Tibial nerve (tissue), 4 donors: Measurements from ENCODE around the gene ADSS1. TPM values are rescaled to one million over a fixed set of nuclear protein-coding genes. Genes with fewer than 3 reads are reported as not detected.
A peak's percentile ranks its signal among the peaks of the same experiment; 100 is the strongest.

Source experiments
- DNase-seq, 2 donors: peaks; one replicate each; pipeline ENCODE4 v3.0.0-alpha.2; 2019; ENCODE audit warnings: low spot score in 2 of 2
- H3K27ac ChIP-seq, 4 donors: fragments of 200-600 bp; sonication (generic) in 3 of 4; one replicate each; pipeline ENCODE4 v1.5.1; 2017 to 2019; ENCODE audit warnings: mild to moderate bottlenecking in 1 of 4
- H3K27me3 ChIP-seq, 2 donors: fragments of 200-600 bp; sonication (generic) in 1 of 2; one replicate each; pipeline versions ENCODE4 v1.5.1 to v1.6.0; 2017 to 2019
- H3K36me3 ChIP-seq, 3 donors: fragments of 200-600 bp; sonication (generic); one replicate each; pipeline ENCODE4 v1.5.1; 2018 to 2019
- H3K4me1 ChIP-seq, 4 donors: fragments of 200-600 bp; sonication (generic) in 3 of 4; one replicate each; pipeline ENCODE4 v1.5.1; 2017 to 2019
- H3K4me3 ChIP-seq, 4 donors: fragments of 200-600 bp; sonication (generic) in 3 of 4; one replicate each; pipeline ENCODE4 v1.5.1; 2017 to 2019; ENCODE audit warnings: mild to moderate bottlenecking in 1 of 4, moderate library complexity in 1 of 4
- H3K9me3 ChIP-seq, 4 donors: fragments of 200-600 bp; sonication (generic) in 3 of 4; one replicate each; pipeline ENCODE4 v1.5.1; 2017 to 2019
- CTCF ChIP-seq, 5 experiments: fragments of 200-600 bp in 3 of 5; fragments of 450-650 bp in 2 of 5; sonication (generic) in 3 of 5; IDR thresholded peaks; one replicate each; pipeline ENCODE4 v1.5.1; 2016 to 2019; ENCODE audit warnings: antibody characterized with exemption in 5 of 5, mild to moderate bottlenecking in 3 of 5, moderate library complexity in 2 of 5
- EP300 ChIP-seq, 2 donors: sonication (generic); formaldehyde crosslinking; IDR thresholded peaks; one replicate each; pipeline ENCODE4 v1.6.1; 2017; ENCODE audit warnings: antibody characterized with exemption in 2 of 2, mild to moderate bottlenecking in 1 of 2
- POLR2A ChIP-seq, 2 donors: fragments of 450-650 bp; IDR thresholded peaks; one replicate each; pipeline ENCODE4 v1.6.1; 2017; ENCODE audit warnings: antibody characterized with exemption in 2 of 2, mild to moderate bottlenecking in 2 of 2, moderate library complexity in 2 of 2
- WGBS, 2 donors: methylation state at CpG; one replicate each; pipeline ENCODE4 v1.1.5; 2018; 5-methylcytosine and 5-hydroxymethylcytosine counted together
- total RNA-seq, 4 donors: library from RNA; depleted of rRNA; stranded (reverse); fragments of >200 nt; gene quantifications; one replicate each; pipeline ENCODE4 v1.1.0, GENCODE V29; 2016

The ADSS1 gene
- total RNA-seq, 4 donors from 2014 or later: 4.8 to 11.4 (median 6.3) TPM

- no peak overlapping the region for H3K27ac ChIP-seq
- 79 to 83% methylated on average over 4 of the region's 4 CpGs for WGBS, 2 donors
- H3K4me3 ChIP-seq: no peak overlapping the region
- H3K9me3 ChIP-seq: no peaks in the 10 kb centered on the region
- no peaks in the 10 kb centered on the region for H3K36me3 ChIP-seq
- no peak for TF ChIP-seq CTCF (IDR thresholded peaks at IDR 0.05)
- no peak for TF ChIP-seq POLR2A (IDR thresholded peaks at IDR 0.05)
- no peak for TF ChIP-seq EP300 (IDR thresholded peaks at IDR 0.05)
- no peaks in the 10 kb centered on the region for H3K27me3 ChIP-seq
- no peak for DNase-seq
- peaks cover 5 to 60% (median 52%) of the 10 kb centered on the region in 4 donors for H3K4me1 ChIP-seq
Observed at GRCh38 chr14:104685216-104685997, 38.6 kb upstream of the ADSS1 start.

GRCh38 chr14:104685998-104686610 is 37.9 kb upstream of the ADSS1 start:
- no peaks in the 10 kb centered on the region for H3K27me3 ChIP-seq
- H3K4me1 ChIP-seq: peaks cover 0 to 60% (median 51%) of the 10 kb centered on the region in 4 donors
- no peak overlapping the region for H3K4me3 ChIP-seq
- DNase-seq: no peak
- WGBS, 2 donors: 85 to 96% methylated on average over 2 of the region's 2 CpGs
- H3K27ac ChIP-seq: peak overlapping the region in 2 of 4 donors; percentile 89 to 94
- TF ChIP-seq POLR2A (IDR thresholded peaks at IDR 0.05) (no peak), CTCF (IDR thresholded peaks at IDR 0.05) (no peak), EP300 (IDR thresholded peaks at IDR 0.05) (no peak)
- H3K9me3 ChIP-seq: no peaks in the 10 kb centered on the region
- H3K36me3 ChIP-seq: no peaks in the 10 kb centered on the region

- DNase-seq: no peak
- Histone ChIP-seq H3K9me3 (no peaks in the 10 kb centered on the region), H3K4me1 (peaks cover 0 to 60% (median 51%) of the 10 kb centered on the region in 4 donors), H3K36me3 (peaks cover 0 to 5% (median 0%) of the 10 kb centered on the region in 3 donors), H3K27me3 (no peaks in the 10 kb centered on the region), H3K27ac (peak overlapping the region in 3 of 4 donors; percentile 89 to 99 (median 94)), H3K4me3 (no peak overlapping the region)
- TF ChIP-seq CTCF (IDR thresholded peaks at IDR 0.05) (no peak), EP300 (IDR thresholded peaks at IDR 0.05) (no peak)
- 65 to 75% methylated on average over 15 to 19 of the region's 20 CpGs for WGBS, 2 donors
Observed at GRCh38 chr14:104686624-104687517, 37.2 kb upstream of the ADSS1 start.

GRCh38 chr14:104687601-104688504 is 36.2 kb upstream of the ADSS1 start:
- DNase-seq: peak in 1 of 2 donors; percentile 68
- peaks cover 0 to 5% (median 0%) of the 10 kb centered on the region in 3 donors for H3K36me3 ChIP-seq
- 29 to 41% methylated on average over 20 to 21 of the region's 31 CpGs for WGBS, 2 donors
- peaks cover 0 to 60% (median 52%) of the 10 kb centered on the region in 4 donors for H3K4me1 ChIP-seq
- TF ChIP-seq CTCF (IDR thresholded peaks at IDR 0.05) (no peak), POLR2A (IDR thresholded peaks at IDR 0.05) (peak in 1 of 2 donors; percentile 17)
- H3K27ac ChIP-seq: peak overlapping the region; percentile 89 to 99 (median 92)
- no peaks in the 10 kb centered on the region for H3K9me3 ChIP-seq
- peak overlapping the region in 1 of 4 donors; percentile 85 for H3K4me3 ChIP-seq
- no peaks in the 10 kb centered on the region for H3K27me3 ChIP-seq
